NCI-H1417 treated with DMSO at 0.1 percent for 48 hours (cell line): ENCODE data around the gene TTYH1.
"Not testable (repeated sequence)": the region's sequence is repeated elsewhere in the genome, so short reads cannot be mapped to it uniquely, and the experiment has no call there.

Source experiments
- DNase-seq: peaks from one replicate; lab custom pipeline; 2025; lab: John Stamatoyannopoulos, UW

TTYH1 gene

GRCh38 chr19:54461210-54461609, 45.9 kb downstream of the TTYH1 start:
- DNase-seq, result no peak

- no peak for DNase-seq
These were observed 46.3 kb downstream of the TTYH1 start for GRCh38 chr19:54461613-54462012.

GRCh38 chr19:54462047-54462654, 46.9 kb downstream of the TTYH1 start:
- no peak for DNase-seq

GRCh38 chr19:54462655-54463530, 47.6 kb downstream of the TTYH1 start:
- DNase-seq, result no peak

GRCh38 chr19:54463531-54464043, 48.3 kb downstream of the TTYH1 start, which contains the start of gene LENG9:
Gene LENG9 (minus strand): TSS chr19:54463778. CDS start chr19:54463526, 252 bp downstream.
- DNase-seq, result peak; percentile 24

GRCh38 chr19:54464044-54464629, 48.9 kb downstream of the TTYH1 start:
- DNase-seq, result no peak

GRCh38 chr19:54464630-54465425, 49.6 kb downstream of the TTYH1 start:
- DNase-seq, result no peak

GRCh38 chr19:54465426-54466109, 50.3 kb downstream of the TTYH1 start:
- no peak for DNase-seq

GRCh38 chr19:54466110-54466480, 50.8 kb downstream of the TTYH1 start:
- DNase-seq, result not testable (repeated sequence)

- DNase-seq, result no peak
These were observed 54.3 kb downstream of the TTYH1 start for GRCh38 chr19:54469496-54469934.

- DNase-seq, result no peak
These were observed 55.1 kb downstream of the TTYH1 start for GRCh38 chr19:54470276-54470887.

- DNase-seq, result no peak
These were observed 55.9 kb downstream of the TTYH1 start for GRCh38 chr19:54470991-54471782.

- no peak for DNase-seq
These were observed 58.0 kb downstream of the TTYH1 start, which contains the start of gene CDC42EP5 for GRCh38 chr19:54473071-54473891. Gene CDC42EP5 (minus strand): TSS chr19:54473296. CDS start chr19:54465547, 7,749 bp downstream.

- DNase-seq, result no peak
These were observed 58.7 kb downstream of the TTYH1 start for GRCh38 chr19:54473892-54474372.

- DNase-seq, result no peak
These were observed 60.4 kb downstream of the TTYH1 start for GRCh38 chr19:54475706-54476105.

GRCh38 chr19:54477650-54478049, 62.4 kb downstream of the TTYH1 start:
- no peak for DNase-seq

- DNase-seq, result no peak
These were observed 63.5 kb downstream of the TTYH1 start for GRCh38 chr19:54478677-54479266.

GRCh38 chr19:54480051-54480450, 64.8 kb downstream of the TTYH1 start:
- DNase-seq, result no peak
